ENCODE data around the gene WDFY4. TPM values are rescaled to one million over a fixed set of nuclear protein-coding genes. Genes with fewer than 3 reads are reported as not detected.

WDFY4 gene
- total RNA-seq, 1 experiment from 2014 or later, result 0.22 TPM

DNA sequence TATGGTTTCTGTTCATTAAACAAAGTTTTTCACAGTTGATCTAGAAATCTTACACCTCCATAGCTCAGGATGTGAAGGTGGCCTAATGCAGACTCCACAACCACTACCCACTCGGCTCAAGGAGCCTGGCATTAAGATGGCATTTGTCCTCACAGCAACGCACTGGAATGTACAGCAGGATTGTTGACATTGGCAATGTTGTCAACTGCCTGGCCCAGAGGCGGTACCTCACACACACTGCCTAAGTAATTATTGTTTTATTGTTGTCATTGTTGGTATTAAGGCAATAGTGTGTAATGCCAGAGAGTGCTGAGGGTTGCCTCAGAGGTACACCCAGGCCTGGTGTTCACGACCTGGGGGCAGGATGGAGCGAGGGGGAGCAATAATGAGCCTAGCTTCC is 216.6 kb downstream of the WDFY4 start (continued):
- TF ChIP-seq, protein P1, sequence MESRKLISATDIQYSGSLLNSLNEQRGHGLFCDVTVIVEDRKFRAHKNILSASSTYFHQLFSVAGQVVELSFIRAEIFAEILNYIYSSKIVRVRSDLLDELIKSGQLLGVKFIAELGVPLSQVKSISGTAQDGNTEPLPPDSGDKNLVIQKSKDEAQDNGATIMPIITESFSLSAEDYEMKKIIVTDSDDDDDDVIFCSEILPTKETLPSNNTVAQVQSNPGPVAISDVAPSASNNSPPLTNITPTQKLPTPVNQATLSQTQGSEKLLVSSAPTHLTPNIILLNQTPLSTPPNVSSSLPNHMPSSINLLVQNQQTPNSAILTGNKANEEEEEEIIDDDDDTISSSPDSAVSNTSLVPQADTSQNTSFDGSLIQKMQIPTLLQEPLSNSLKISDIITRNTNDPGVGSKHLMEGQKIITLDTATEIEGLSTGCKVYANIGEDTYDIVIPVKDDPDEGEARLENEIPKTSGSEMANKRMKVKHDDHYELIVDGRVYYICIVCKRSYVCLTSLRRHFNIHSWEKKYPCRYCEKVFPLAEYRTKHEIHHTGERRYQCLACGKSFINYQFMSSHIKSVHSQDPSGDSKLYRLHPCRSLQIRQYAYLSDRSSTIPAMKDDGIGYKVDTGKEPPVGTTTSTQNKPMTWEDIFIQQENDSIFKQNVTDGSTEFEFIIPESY (IDR thresholded peaks at IDR 0.05; ENCODE audit: extremely low read depth, insufficient replicate concordance, low read length), result no peak
- TF ChIP-seq POLR2A (IDR thresholded peaks at IDR 0.05; ENCODE audit: borderline replicate concordance, extremely low read depth, insufficient read depth, insufficient read length) (no peak), ELF1 (IDR thresholded peaks at IDR 0.05; ENCODE audit: borderline replicate concordance, low read depth) (no peak), EZH2 (IDR thresholded peaks at IDR 0.05) (no peak), CBX3 (IDR thresholded peaks at IDR 0.05; ENCODE audit: low read depth) (no peak)

DNA sequence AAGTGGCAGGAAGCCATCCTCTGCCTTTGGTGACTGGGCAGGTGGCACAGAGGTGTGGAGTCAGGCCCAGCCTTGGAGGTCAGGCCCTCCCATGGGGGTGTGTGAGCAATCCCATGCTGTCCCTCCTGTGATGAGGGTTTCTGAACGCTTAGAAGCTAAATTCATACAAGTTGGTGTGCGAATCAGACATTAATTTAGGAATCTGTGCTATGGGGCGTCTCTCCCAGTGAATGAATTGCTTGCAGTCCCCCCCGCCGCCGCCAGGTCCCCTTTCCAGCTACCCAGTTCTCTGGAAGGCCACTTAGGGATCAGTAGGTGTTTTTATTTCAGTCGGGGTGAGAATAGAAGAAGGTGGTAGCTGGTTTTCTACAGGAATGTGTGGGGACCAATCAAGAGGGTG is 217.4 kb downstream of the WDFY4 start:
- CTCF ChIA-PET, result no interaction called here

More for the DNA sequence above, 217.4 kb downstream of the WDFY4 start:
- TF ChIP-seq, protein P2, sequence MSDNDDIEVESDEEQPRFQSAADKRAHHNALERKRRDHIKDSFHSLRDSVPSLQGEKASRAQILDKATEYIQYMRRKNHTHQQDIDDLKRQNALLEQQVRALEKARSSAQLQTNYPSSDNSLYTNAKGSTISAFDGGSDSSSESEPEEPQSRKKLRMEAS (IDR thresholded peaks at IDR 0.05), result no peak
- TF ChIP-seq, protein P3, sequence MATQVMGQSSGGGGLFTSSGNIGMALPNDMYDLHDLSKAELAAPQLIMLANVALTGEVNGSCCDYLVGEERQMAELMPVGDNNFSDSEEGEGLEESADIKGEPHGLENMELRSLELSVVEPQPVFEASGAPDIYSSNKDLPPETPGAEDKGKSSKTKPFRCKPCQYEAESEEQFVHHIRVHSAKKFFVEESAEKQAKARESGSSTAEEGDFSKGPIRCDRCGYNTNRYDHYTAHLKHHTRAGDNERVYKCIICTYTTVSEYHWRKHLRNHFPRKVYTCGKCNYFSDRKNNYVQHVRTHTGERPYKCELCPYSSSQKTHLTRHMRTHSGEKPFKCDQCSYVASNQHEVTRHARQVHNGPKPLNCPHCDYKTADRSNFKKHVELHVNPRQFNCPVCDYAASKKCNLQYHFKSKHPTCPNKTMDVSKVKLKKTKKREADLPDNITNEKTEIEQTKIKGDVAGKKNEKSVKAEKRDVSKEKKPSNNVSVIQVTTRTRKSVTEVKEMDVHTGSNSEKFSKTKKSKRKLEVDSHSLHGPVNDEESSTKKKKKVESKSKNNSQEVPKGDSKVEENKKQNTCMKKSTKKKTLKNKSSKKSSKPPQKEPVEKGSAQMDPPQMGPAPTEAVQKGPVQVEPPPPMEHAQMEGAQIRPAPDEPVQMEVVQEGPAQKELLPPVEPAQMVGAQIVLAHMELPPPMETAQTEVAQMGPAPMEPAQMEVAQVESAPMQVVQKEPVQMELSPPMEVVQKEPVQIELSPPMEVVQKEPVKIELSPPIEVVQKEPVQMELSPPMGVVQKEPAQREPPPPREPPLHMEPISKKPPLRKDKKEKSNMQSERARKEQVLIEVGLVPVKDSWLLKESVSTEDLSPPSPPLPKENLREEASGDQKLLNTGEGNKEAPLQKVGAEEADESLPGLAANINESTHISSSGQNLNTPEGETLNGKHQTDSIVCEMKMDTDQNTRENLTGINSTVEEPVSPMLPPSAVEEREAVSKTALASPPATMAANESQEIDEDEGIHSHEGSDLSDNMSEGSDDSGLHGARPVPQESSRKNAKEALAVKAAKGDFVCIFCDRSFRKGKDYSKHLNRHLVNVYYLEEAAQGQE (IDR thresholded peaks at IDR 0.05; ENCODE audit: low read depth), result no peak
- TF ChIP-seq SP1 (IDR thresholded peaks at IDR 0.05; ENCODE audit: low read depth) (no peak), EGR1 (IDR thresholded peaks at IDR 0.05; ENCODE audit: low read depth) (no peak), FOSL1 (IDR thresholded peaks at IDR 0.05; ENCODE audit: low read depth) (no peak), YY1 (IDR thresholded peaks at IDR 0.05; ENCODE audit: extremely low read depth, insufficient replicate concordance, low read depth, low read length) (no peak), JUND (IDR thresholded peaks at IDR 0.05) (no peak), CBX3 (IDR thresholded peaks at IDR 0.05; ENCODE audit: low read depth) (no peak), ZNF274 (IDR thresholded peaks at IDR 0.05; ENCODE audit: low read depth, low read length) (no peak), SRF (IDR thresholded peaks at IDR 0.05; ENCODE audit: low read depth) (no peak)
- TF ChIP-seq, protein P1 (IDR thresholded peaks at IDR 0.05; ENCODE audit: extremely low read depth, insufficient replicate concordance, low read length), result no peak
- TF ChIP-seq, protein P4, sequence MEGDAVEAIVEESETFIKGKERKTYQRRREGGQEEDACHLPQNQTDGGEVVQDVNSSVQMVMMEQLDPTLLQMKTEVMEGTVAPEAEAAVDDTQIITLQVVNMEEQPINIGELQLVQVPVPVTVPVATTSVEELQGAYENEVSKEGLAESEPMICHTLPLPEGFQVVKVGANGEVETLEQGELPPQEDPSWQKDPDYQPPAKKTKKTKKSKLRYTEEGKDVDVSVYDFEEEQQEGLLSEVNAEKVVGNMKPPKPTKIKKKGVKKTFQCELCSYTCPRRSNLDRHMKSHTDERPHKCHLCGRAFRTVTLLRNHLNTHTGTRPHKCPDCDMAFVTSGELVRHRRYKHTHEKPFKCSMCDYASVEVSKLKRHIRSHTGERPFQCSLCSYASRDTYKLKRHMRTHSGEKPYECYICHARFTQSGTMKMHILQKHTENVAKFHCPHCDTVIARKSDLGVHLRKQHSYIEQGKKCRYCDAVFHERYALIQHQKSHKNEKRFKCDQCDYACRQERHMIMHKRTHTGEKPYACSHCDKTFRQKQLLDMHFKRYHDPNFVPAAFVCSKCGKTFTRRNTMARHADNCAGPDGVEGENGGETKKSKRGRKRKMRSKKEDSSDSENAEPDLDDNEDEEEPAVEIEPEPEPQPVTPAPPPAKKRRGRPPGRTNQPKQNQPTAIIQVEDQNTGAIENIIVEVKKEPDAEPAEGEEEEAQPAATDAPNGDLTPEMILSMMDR (IDR thresholded peaks at IDR 0.05 in 2 of 3, conservative IDR thresholded peaks at IDR 0.05 in 1 of 3; ENCODE audit: borderline replicate concordance in 1 of 3, insufficient read depth in 1 of 3, low read depth in 2 of 3, low read length in 2 of 3), result no peak
- POLR2A ChIA-PET, result no interaction called here
- DNase-seq (ENCODE audit: low read depth, low spot score), result no peak
- H3K9me3 ChIP-seq (ENCODE audit: control insufficient read depth in 1 of 2, insufficient read depth in 1 of 2, low read depth in 1 of 2, low read length in 2 of 2), result no peaks in the 10 kb centered on the region
- intact Hi-C loops (cut with micrococcal nuclease), result no loop called here
- H3K4me3 ChIP-seq (replicated peaks in 1 of 2; ENCODE audit: low read depth in 1 of 2, low read length in 2 of 2), result no peak overlapping the region
- H3K9me2 ChIP-seq (ENCODE audit: insufficient read depth), result no peaks in the 10 kb centered on the region
- ATAC-seq, result no peak
- RAD21 ChIA-PET (ENCODE audit: low non-redundant PET in 1 of 2, low total read pairs in 2 of 2, uncharacterized antibody in 2 of 2, unreplicated experiment in 2 of 2), result no interaction called here
- H2AFZ ChIP-seq (ENCODE audit: low read depth, low read length, poor library complexity, severe bottlenecking), result no peak overlapping the region
- no TSS peak for BruUV-seq (replicated peaks)
- no peaks in the 10 kb centered on the region for H4K20me1 ChIP-seq (ENCODE audit: insufficient read depth)
- no peaks in the 10 kb centered on the region for H3K36me3 ChIP-seq (ENCODE audit: control insufficient read depth in 1 of 2, insufficient read depth in 2 of 2, low read length in 2 of 2)
- H3K27me3 ChIP-seq (ENCODE audit: insufficient read depth, low read length), result peaks cover 13% of the 10 kb centered on the region
- no peak overlapping the region for H3K27ac ChIP-seq (ENCODE audit: low read depth, low read length)
- no peaks in the 10 kb centered on the region for H3K79me2 ChIP-seq (ENCODE audit: insufficient read depth, low read length)
- H3K4me1 ChIP-seq (ENCODE audit: control insufficient read depth in 1 of 2, insufficient read depth in 2 of 2, low read length in 2 of 2), result no peaks in the 10 kb centered on the region
- H3K9ac ChIP-seq (ENCODE audit: low read length), result no peak overlapping the region
- H3K4me2 ChIP-seq (ENCODE audit: low read length), result no peak overlapping the region
